ENCODE measurements around the gene FBF1.
A peak's percentile ranks its signal among the peaks of the same experiment; 100 is the strongest.

The FBF1 gene

GRCh38 chr17:75940727-75941441, at the start of gene FBF1:
Gene FBF1 (minus strand): TSS chr17:75941042. CDS start chr17:75938149, 2,893 bp downstream.
- H3K4me3 ChIP-seq (ENCODE audit: low read depth in 1 of 2, low read length in 2 of 2) = peak within 1 kb of the TSS; percentile 68 to 90
- peak within 1 kb of the TSS; percentile 53 for H3K27ac ChIP-seq (ENCODE audit: low read depth, low read length)
- H3K27me3 ChIP-seq (ENCODE audit: control insufficient read depth in 1 of 2, insufficient read depth in 2 of 2, low read length in 2 of 2) = no peaks in the 10 kb centered on the region
- H3K9me3 ChIP-seq (ENCODE audit: low read length) = no peaks in the 10 kb centered on the region
- peaks cover 4% of the 10 kb centered on the region for H3K36me3 ChIP-seq (ENCODE audit: insufficient read depth, low read length)
- peak within 1 kb of the TSS; percentile 65 for H3K9ac ChIP-seq (ENCODE audit: low read length)
- H3K4me1 ChIP-seq (ENCODE audit: insufficient read depth, low read length) = peaks cover 6% of the 10 kb centered on the region

GRCh38 chr17:75987041-75987440, 46.2 kb upstream of the FBF1 start:
- Histone ChIP-seq H3K9ac (ENCODE audit: low read length) (no peak overlapping the region), H3K9me3 (ENCODE audit: low read length) (no peaks in the 10 kb centered on the region), H3K4me3 (ENCODE audit: low read depth in 1 of 2, low read length in 2 of 2) (no peak overlapping the region), H3K4me1 (ENCODE audit: insufficient read depth, low read length) (no peaks in the 10 kb centered on the region), H3K36me3 (ENCODE audit: insufficient read depth, low read length) (no peaks in the 10 kb centered on the region), H3K27ac (ENCODE audit: low read depth, low read length) (no peak overlapping the region), H3K27me3 (ENCODE audit: control insufficient read depth in 1 of 2, insufficient read depth in 2 of 2, low read length in 2 of 2) (no peaks in the 10 kb centered on the region)

GRCh38 chr17:75985986-75986385, 45.1 kb upstream of the FBF1 start:
- no peaks in the 10 kb centered on the region for H3K9me3 ChIP-seq (ENCODE audit: low read length)

GRCh38 chr17:75983501-75984181, 42.8 kb upstream of the FBF1 start:
- Histone ChIP-seq H3K27me3 (ENCODE audit: control insufficient read depth in 1 of 2, insufficient read depth in 2 of 2, low read length in 2 of 2) (no peaks in the 10 kb centered on the region), H3K27ac (ENCODE audit: low read depth, low read length) (no peak overlapping the region)

More at GRCh38 chr17:75985986-75986385, 45.1 kb upstream of the FBF1 start:
- Histone ChIP-seq H3K27ac (ENCODE audit: low read depth, low read length) (no peak overlapping the region), H3K4me1 (ENCODE audit: insufficient read depth, low read length) (no peaks in the 10 kb centered on the region), H3K4me3 (ENCODE audit: low read depth in 1 of 2, low read length in 2 of 2) (no peak overlapping the region), H3K36me3 (ENCODE audit: insufficient read depth, low read length) (no peaks in the 10 kb centered on the region), H3K27me3 (ENCODE audit: control insufficient read depth in 1 of 2, insufficient read depth in 2 of 2, low read length in 2 of 2) (no peaks in the 10 kb centered on the region), H3K9ac (ENCODE audit: low read length) (no peak overlapping the region)

GRCh38 chr17:75981019-75981615, 40.3 kb upstream of the FBF1 start:
- no peaks in the 10 kb centered on the region for H3K36me3 ChIP-seq (ENCODE audit: insufficient read depth, low read length)
- H3K27me3 ChIP-seq (ENCODE audit: control insufficient read depth in 1 of 2, insufficient read depth in 2 of 2, low read length in 2 of 2) = no peaks in the 10 kb centered on the region
- no peak overlapping the region for H3K27ac ChIP-seq (ENCODE audit: low read depth, low read length)
- H3K9me3 ChIP-seq (ENCODE audit: low read length) = no peaks in the 10 kb centered on the region
- H3K9ac ChIP-seq (ENCODE audit: low read length) = no peak overlapping the region
- H3K4me1 ChIP-seq (ENCODE audit: insufficient read depth, low read length) = peaks cover 14% of the 10 kb centered on the region
- H3K4me3 ChIP-seq (ENCODE audit: low read depth in 1 of 2, low read length in 2 of 2) = no peak overlapping the region

More at GRCh38 chr17:75983501-75984181, 42.8 kb upstream of the FBF1 start:
- H3K4me1 ChIP-seq (ENCODE audit: insufficient read depth, low read length) = peaks cover 7% of the 10 kb centered on the region
- H3K9me3 ChIP-seq (ENCODE audit: low read length) = no peaks in the 10 kb centered on the region
- H3K36me3 ChIP-seq (ENCODE audit: insufficient read depth, low read length) = no peaks in the 10 kb centered on the region
- no peak overlapping the region for H3K9ac ChIP-seq (ENCODE audit: low read length)
- H3K4me3 ChIP-seq (ENCODE audit: low read depth in 1 of 2, low read length in 2 of 2) = no peak overlapping the region

- peak overlapping the region; percentile 66 to 75 for H3K4me3 ChIP-seq (ENCODE audit: low read depth in 1 of 2, low read length in 2 of 2)
- peak overlapping the region; percentile 97 for H3K9ac ChIP-seq (ENCODE audit: low read length)
- H3K27ac ChIP-seq (ENCODE audit: low read depth, low read length) = peak overlapping the region; percentile 99
- peaks cover 17% of the 10 kb centered on the region for H3K4me1 ChIP-seq (ENCODE audit: insufficient read depth, low read length)
- H3K36me3 ChIP-seq (ENCODE audit: insufficient read depth, low read length) = no peaks in the 10 kb centered on the region
- no peaks in the 10 kb centered on the region for H3K27me3 ChIP-seq (ENCODE audit: control insufficient read depth in 1 of 2, insufficient read depth in 2 of 2, low read length in 2 of 2)
- no peaks in the 10 kb centered on the region for H3K9me3 ChIP-seq (ENCODE audit: low read length)
These were observed 39.6 kb upstream of the FBF1 start for GRCh38 chr17:75980188-75981018.

GRCh38 chr17:75979705-75980187, 38.9 kb upstream of the FBF1 start:
- Histone ChIP-seq H3K27ac (ENCODE audit: low read depth, low read length) (peak overlapping the region; percentile 99), H3K4me3 (ENCODE audit: low read depth in 1 of 2, low read length in 2 of 2) (peak overlapping the region; percentile 66 to 75), H3K9ac (ENCODE audit: low read length) (peak overlapping the region; percentile 97), H3K27me3 (ENCODE audit: control insufficient read depth in 1 of 2, insufficient read depth in 2 of 2, low read length in 2 of 2) (no peaks in the 10 kb centered on the region), H3K9me3 (ENCODE audit: low read length) (no peaks in the 10 kb centered on the region), H3K4me1 (ENCODE audit: insufficient read depth, low read length) (peaks cover 17% of the 10 kb centered on the region), H3K36me3 (ENCODE audit: insufficient read depth, low read length) (no peaks in the 10 kb centered on the region)

- H3K27ac ChIP-seq (ENCODE audit: low read depth, low read length) = peak within 1 kb of the TSS; percentile 99
- H3K36me3 ChIP-seq (ENCODE audit: insufficient read depth, low read length) = no peaks in the 10 kb centered on the region
- H3K27me3 ChIP-seq (ENCODE audit: control insufficient read depth in 1 of 2, insufficient read depth in 2 of 2, low read length in 2 of 2) = no peaks in the 10 kb centered on the region
- H3K9me3 ChIP-seq (ENCODE audit: low read length) = no peaks in the 10 kb centered on the region
- peak within 1 kb of the TSS; percentile 66 to 75 for H3K4me3 ChIP-seq (ENCODE audit: low read depth in 1 of 2, low read length in 2 of 2)
- H3K9ac ChIP-seq (ENCODE audit: low read length) = peak within 1 kb of the TSS; percentile 97
- H3K4me1 ChIP-seq (ENCODE audit: insufficient read depth, low read length) = peaks cover 17% of the 10 kb centered on the region
These were observed 38.3 kb upstream of the FBF1 start, which contains the start of the genes ACOX1 and TEN1 for GRCh38 chr17:75978938-75979704. Gene ACOX1 (minus strand): TSS chr17:75979166. CDS start chr17:75979073, 93 bp downstream. Gene TEN1 (plus strand): TSS chr17:75979240. CDS start chr17:75986193, 6,953 bp downstream.

- H3K4me1 ChIP-seq (ENCODE audit: insufficient read depth, low read length) = peaks cover 17% of the 10 kb centered on the region
- H3K27ac ChIP-seq (ENCODE audit: low read depth, low read length) = no peak overlapping the region
- H3K9me3 ChIP-seq (ENCODE audit: low read length) = no peaks in the 10 kb centered on the region
- no peaks in the 10 kb centered on the region for H3K36me3 ChIP-seq (ENCODE audit: insufficient read depth, low read length)
- H3K9ac ChIP-seq (ENCODE audit: low read length) = no peak overlapping the region
- no peak overlapping the region for H3K4me3 ChIP-seq (ENCODE audit: low read depth in 1 of 2, low read length in 2 of 2)
- no peaks in the 10 kb centered on the region for H3K27me3 ChIP-seq (ENCODE audit: control insufficient read depth in 1 of 2, insufficient read depth in 2 of 2, low read length in 2 of 2)
These were observed 35.5 kb upstream of the FBF1 start for GRCh38 chr17:75976175-75976848.

- H3K27me3 ChIP-seq (ENCODE audit: control insufficient read depth in 1 of 2, insufficient read depth in 2 of 2, low read length in 2 of 2) = no peaks in the 10 kb centered on the region
- H3K9ac ChIP-seq (ENCODE audit: low read length) = no peak overlapping the region
- H3K4me1 ChIP-seq (ENCODE audit: insufficient read depth, low read length) = peaks cover 17% of the 10 kb centered on the region
- H3K4me3 ChIP-seq (ENCODE audit: low read depth in 1 of 2, low read length in 2 of 2) = no peak overlapping the region
- H3K9me3 ChIP-seq (ENCODE audit: low read length) = no peaks in the 10 kb centered on the region
- no peak overlapping the region for H3K27ac ChIP-seq (ENCODE audit: low read depth, low read length)
- H3K36me3 ChIP-seq (ENCODE audit: insufficient read depth, low read length) = no peaks in the 10 kb centered on the region
These were observed 34.9 kb upstream of the FBF1 start for GRCh38 chr17:75975757-75976174.

All from muscle layer of colon (tissue), 2 donors.